WTC11 (cell line): Measurements from ENCODE around the gene RRP8. TPM values are rescaled to one million over a fixed set of nuclear protein-coding genes. Genes with fewer than 3 reads are reported as not detected.

Source experiments
- CREM ChIP-seq: sonication (generic); formaldehyde crosslinking; IDR thresholded peaks from 2 replicates; pipeline ENCODE4 v1.8.1; 2022; ENCODE audit warnings: mild to moderate bottlenecking, missing genetic modification reagents, moderate library complexity
- GABPB1 ChIP-seq: sonication (generic); formaldehyde crosslinking; IDR thresholded peaks from 2 replicates; pipeline ENCODE4 v1.8.1; 2023; ENCODE audit warnings: mild to moderate bottlenecking, missing genetic modification reagents
- GRHL2 ChIP-seq: fragments of 250-450 bp; sonication (Bioruptor Pico); IDR thresholded peaks from 2 replicates; pipeline ENCODE4 v1.8.0; 2022; ENCODE audit warnings: mild to moderate bottlenecking, moderate library complexity; ENCODE audit not compliant: insufficient replicate concordance, severe bottlenecking
- HMGA2 ChIP-seq: fragments of 250-450 bp; sonication (Bioruptor Pico); IDR thresholded peaks from 2 replicates; pipeline ENCODE4 v1.4.0; 2021; ENCODE audit warnings: mild to moderate bottlenecking, moderate library complexity
- KAT7 ChIP-seq: sonication (generic); formaldehyde crosslinking; IDR thresholded peaks from 2 replicates; pipeline ENCODE4 v1.8.1; 2023; ENCODE audit warnings: missing genetic modification reagents, mild to moderate bottlenecking, borderline replicate concordance
- MYBL2 ChIP-seq: sonication (generic); formaldehyde crosslinking; IDR thresholded peaks from 2 replicates; pipeline ENCODE4 v1.8.1; 2023; ENCODE audit warnings: mild to moderate bottlenecking, moderate library complexity, missing genetic modification reagents
- NFE2L1 ChIP-seq: sonication (generic); formaldehyde crosslinking; IDR thresholded peaks from 2 replicates; pipeline ENCODE4 v1.8.1; 2023; ENCODE audit warnings: missing genetic modification reagents
- NFYB ChIP-seq: sonication (generic); formaldehyde crosslinking; conservative IDR thresholded peaks from 2 replicates; pipeline ENCODE4 v1.8.0; 2022; ENCODE audit warnings: low read depth, missing genetic modification reagents
- NR3C1 ChIP-seq: sonication (generic); formaldehyde crosslinking; conservative IDR thresholded peaks from 2 replicates; pipeline ENCODE4 v1.8.1; 2023; ENCODE audit warnings: low read depth, mild to moderate bottlenecking, missing genetic modification reagents
- OVOL2 ChIP-seq: fragments of 250-450 bp; sonication (Bioruptor Pico); IDR thresholded peaks from 2 replicates; pipeline ENCODE4 v1.9.0; 2021; ENCODE audit warnings: mild to moderate bottlenecking, borderline replicate concordance
- PRRX2 ChIP-seq: fragments of 250-450 bp; sonication (Bioruptor Pico); IDR thresholded peaks from 2 replicates; pipeline ENCODE4 v1.8.0; 2021; ENCODE audit warnings: mild to moderate bottlenecking
- SMAD4 ChIP-seq: sonication (generic); formaldehyde crosslinking; IDR thresholded peaks from 2 replicates; pipeline ENCODE4 v1.8.0; 2022; ENCODE audit warnings: mild to moderate bottlenecking, missing genetic modification reagents
- TEAD1 ChIP-seq: sonication (generic); formaldehyde crosslinking; IDR thresholded peaks from 2 replicates; pipeline ENCODE4 v1.8.0; 2022; ENCODE audit warnings: mild to moderate bottlenecking, missing genetic modification reagents
- TEAD4 ChIP-seq: sonication (generic); formaldehyde crosslinking; IDR thresholded peaks from 2 replicates; pipeline ENCODE4 v1.8.0; 2022; ENCODE audit warnings: mild to moderate bottlenecking, missing genetic modification reagents
- ZBTB21 ChIP-seq: sonication (generic); formaldehyde crosslinking; IDR thresholded peaks from 2 replicates; pipeline ENCODE4 v1.8.1; 2023; ENCODE audit warnings: mild to moderate bottlenecking, missing genetic modification reagents, borderline replicate concordance
- ZNF138 ChIP-seq: sonication (generic); formaldehyde crosslinking; conservative IDR thresholded peaks from 2 replicates; pipeline ENCODE4 v1.8.1; 2022; ENCODE audit warnings: mild to moderate bottlenecking, moderate library complexity, missing genetic modification reagents
- ZNF396 ChIP-seq: fragments of 250-450 bp; sonication (Bioruptor Pico); IDR thresholded peaks from 2 replicates; pipeline ENCODE4 v1.8.0; 2021; ENCODE audit warnings: mild to moderate bottlenecking, moderate library complexity, borderline replicate concordance
- ZNF671 ChIP-seq: fragments of 250-450 bp; sonication (Bioruptor Pico); IDR thresholded peaks from 2 replicates; pipeline ENCODE4 v1.8.0; 2021; ENCODE audit warnings: mild to moderate bottlenecking
- total RNA-seq: library from RNA; stranded (reverse); gene quantifications from 3 replicates; pipeline ENCODE4 v1.2.3, GENCODE V29; 2021
- TF ChIP-seq, protein P1 (sequence below): sonication (generic); formaldehyde crosslinking; IDR thresholded peaks from 2 replicates; pipeline ENCODE4 v1.8.0; 2023; ENCODE audit warnings: mild to moderate bottlenecking, missing genetic modification reagents
- TF ChIP-seq, protein P2 (sequence below): sonication (generic); formaldehyde crosslinking; conservative IDR thresholded peaks from 2 replicates; pipeline ENCODE4 v1.8.1; 2022; ENCODE audit warnings: mild to moderate bottlenecking, missing genetic modification reagents
- TF ChIP-seq, protein P3 (sequence below): sonication (generic); formaldehyde crosslinking; IDR thresholded peaks from 2 replicates; pipeline ENCODE4 v1.8.0; 2022; ENCODE audit warnings: mild to moderate bottlenecking, missing genetic modification reagents
- TF ChIP-seq, protein P4 (sequence below): sonication (generic); formaldehyde crosslinking; IDR thresholded peaks from 2 replicates; pipeline ENCODE4 v1.8.1; 2023; ENCODE audit warnings: mild to moderate bottlenecking, moderate library complexity, missing genetic modification reagents
- TF ChIP-seq, protein P5 (sequence below): sonication (generic); formaldehyde crosslinking; IDR thresholded peaks from 2 replicates; pipeline ENCODE4 v1.8.1; 2022; ENCODE audit warnings: missing genetic modification reagents, borderline replicate concordance
- TF ChIP-seq, protein P6 (sequence below): fragments of 250-450 bp; sonication (Bioruptor Pico); IDR thresholded peaks from 2 replicates; pipeline ENCODE4 v1.8.0; 2021; ENCODE audit warnings: mild to moderate bottlenecking
- TF ChIP-seq, protein P7 (sequence below): fragments of 250-450 bp; sonication (Bioruptor Pico); IDR thresholded peaks from 2 replicates; pipeline ENCODE4 v1.9.0; 2021; ENCODE audit warnings: mild to moderate bottlenecking
- TF ChIP-seq, protein P8 (sequence below): fragments of 250-450 bp; sonication (Bioruptor Pico); IDR thresholded peaks from 2 replicates; pipeline ENCODE4 v1.9.0; 2021; ENCODE audit warnings: mild to moderate bottlenecking

Gene RRP8
- total RNA-seq, 1 experiment from 2014 or later = 15.0 TPM

DNA sequence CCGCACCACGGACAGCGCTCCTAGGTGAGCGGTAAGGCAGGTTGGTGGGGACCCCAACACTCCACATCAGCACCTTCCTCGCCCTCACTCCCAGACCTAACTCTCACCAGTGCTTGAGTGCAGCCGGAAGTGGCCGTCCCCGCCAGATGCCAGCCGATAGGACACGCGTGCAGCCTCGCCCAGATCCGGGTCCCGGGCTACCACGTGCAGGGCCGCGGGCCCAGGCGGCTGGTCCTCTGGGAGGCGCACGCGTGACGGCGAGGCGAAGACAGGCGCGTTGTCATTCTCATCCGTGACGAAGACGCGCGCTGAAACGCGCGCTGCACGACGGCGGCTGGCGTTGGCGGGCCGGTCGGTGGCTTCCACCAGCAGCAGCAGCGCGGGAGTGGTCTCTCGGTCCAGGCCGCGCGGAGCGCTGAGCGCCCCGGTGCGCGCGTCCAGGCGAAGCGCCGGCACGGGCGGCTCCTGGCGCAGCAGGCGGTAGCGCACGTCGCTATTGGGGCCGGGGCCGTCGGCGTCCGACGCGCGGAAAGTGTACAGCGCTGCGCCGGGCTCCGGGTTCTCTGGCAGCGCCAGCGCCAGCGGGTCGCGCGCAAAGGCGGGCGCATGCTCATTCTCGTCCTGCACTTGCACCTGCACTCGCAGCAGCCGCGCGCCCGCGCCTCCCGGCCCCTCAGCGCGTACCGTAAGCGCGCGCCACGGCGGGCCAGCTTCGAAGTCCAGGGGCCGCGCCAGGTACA is 26.6 kb upstream of the RRP8 start (continued):
- TF ChIP-seq ZBTB21 (CRISPR knock-in tag) (no peak; the same call in 1 of the 2 replicates), NR3C1 (CRISPR knock-in tag) (no peak), ZNF671 (CRISPR knock-in tag) (no peak), NFYB (0 out of 2 replicates have a peak, but pooled peaks have one; percentile 43), ZNF138 (CRISPR knock-in tag) (peak; percentile 67; the same call in 1 of the 2 replicates), CREM (CRISPR knock-in tag) (peak; percentile 85), SMAD4 (CRISPR knock-in tag) (peak; percentile 94), OVOL2 (no peak), TEAD4 (peak; percentile 91), HMGA2 (CRISPR knock-in tag) (no peak), TEAD1 (CRISPR knock-in tag) (peak; percentile 95), NFE2L1 (peak; percentile 44; the same call in 1 of the 2 replicates), KAT7 (no peak; the same call in 1 of the 2 replicates), PRRX2 (CRISPR knock-in tag) (no peak), ZNF396 (CRISPR knock-in tag) (no peak), MYBL2 (CRISPR knock-in tag) (peak; percentile 94), GABPB1 (no peak), GRHL2 (no peak)
- TF ChIP-seq, protein P1, sequence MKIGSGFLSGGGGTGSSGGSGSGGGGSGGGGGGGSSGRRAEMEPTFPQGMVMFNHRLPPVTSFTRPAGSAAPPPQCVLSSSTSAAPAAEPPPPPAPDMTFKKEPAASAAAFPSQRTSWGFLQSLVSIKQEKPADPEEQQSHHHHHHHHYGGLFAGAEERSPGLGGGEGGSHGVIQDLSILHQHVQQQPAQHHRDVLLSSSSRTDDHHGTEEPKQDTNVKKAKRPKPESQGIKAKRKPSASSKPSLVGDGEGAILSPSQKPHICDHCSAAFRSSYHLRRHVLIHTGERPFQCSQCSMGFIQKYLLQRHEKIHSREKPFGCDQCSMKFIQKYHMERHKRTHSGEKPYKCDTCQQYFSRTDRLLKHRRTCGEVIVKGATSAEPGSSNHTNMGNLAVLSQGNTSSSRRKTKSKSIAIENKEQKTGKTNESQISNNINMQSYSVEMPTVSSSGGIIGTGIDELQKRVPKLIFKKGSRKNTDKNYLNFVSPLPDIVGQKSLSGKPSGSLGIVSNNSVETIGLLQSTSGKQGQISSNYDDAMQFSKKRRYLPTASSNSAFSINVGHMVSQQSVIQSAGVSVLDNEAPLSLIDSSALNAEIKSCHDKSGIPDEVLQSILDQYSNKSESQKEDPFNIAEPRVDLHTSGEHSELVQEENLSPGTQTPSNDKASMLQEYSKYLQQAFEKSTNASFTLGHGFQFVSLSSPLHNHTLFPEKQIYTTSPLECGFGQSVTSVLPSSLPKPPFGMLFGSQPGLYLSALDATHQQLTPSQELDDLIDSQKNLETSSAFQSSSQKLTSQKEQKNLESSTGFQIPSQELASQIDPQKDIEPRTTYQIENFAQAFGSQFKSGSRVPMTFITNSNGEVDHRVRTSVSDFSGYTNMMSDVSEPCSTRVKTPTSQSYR = peak; percentile 92
- TF ChIP-seq, protein P2, sequence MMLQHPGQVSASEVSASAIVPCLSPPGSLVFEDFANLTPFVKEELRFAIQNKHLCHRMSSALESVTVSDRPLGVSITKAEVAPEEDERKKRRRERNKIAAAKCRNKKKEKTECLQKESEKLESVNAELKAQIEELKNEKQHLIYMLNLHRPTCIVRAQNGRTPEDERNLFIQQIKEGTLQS (CRISPR knock-in tag) = peak; percentile 70; the same call in 1 of the 2 replicates
- TF ChIP-seq, protein P3, sequence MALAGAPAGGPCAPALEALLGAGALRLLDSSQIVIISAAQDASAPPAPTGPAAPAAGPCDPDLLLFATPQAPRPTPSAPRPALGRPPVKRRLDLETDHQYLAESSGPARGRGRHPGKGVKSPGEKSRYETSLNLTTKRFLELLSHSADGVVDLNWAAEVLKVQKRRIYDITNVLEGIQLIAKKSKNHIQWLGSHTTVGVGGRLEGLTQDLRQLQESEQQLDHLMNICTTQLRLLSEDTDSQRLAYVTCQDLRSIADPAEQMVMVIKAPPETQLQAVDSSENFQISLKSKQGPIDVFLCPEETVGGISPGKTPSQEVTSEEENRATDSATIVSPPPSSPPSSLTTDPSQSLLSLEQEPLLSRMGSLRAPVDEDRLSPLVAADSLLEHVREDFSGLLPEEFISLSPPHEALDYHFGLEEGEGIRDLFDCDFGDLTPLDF (CRISPR knock-in tag) = peak; percentile 86; the same call in 1 of the 2 replicates
- TF ChIP-seq, protein P4, sequence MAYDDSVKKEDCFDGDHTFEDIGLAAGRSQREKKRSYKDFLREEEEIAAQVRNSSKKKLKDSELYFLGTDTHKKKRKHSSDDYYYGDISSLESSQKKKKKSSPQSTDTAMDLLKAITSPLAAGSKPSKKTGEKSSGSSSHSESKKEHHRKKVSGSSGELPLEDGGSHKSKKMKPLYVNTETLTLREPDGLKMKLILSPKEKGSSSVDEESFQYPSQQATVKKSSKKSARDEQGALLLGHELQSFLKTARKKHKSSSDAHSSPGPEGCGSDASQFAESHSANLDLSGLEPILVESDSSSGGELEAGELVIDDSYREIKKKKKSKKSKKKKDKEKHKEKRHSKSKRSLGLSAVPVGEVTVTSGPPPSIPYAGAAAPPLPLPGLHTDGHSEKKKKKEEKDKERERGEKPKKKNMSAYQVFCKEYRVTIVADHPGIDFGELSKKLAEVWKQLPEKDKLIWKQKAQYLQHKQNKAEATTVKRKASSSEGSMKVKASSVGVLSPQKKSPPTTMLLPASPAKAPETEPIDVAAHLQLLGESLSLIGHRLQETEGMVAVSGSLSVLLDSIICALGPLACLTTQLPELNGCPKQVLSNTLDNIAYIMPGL (CRISPR knock-in tag) = peak; percentile 88
- TF ChIP-seq, protein P5, sequence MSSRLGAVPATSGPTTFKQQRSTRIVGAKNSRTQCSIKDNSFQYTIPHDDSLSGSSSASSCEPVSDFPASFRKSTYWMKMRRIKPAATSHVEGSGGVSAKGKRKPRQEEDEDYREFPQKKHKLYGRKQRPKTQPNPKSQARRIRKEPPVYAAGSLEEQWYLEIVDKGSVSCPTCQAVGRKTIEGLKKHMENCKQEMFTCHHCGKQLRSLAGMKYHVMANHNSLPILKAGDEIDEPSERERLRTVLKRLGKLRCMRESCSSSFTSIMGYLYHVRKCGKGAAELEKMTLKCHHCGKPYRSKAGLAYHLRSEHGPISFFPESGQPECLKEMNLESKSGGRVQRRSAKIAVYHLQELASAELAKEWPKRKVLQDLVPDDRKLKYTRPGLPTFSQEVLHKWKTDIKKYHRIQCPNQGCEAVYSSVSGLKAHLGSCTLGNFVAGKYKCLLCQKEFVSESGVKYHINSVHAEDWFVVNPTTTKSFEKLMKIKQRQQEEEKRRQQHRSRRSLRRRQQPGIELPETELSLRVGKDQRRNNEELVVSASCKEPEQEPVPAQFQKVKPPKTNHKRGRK (CRISPR knock-in tag) = peak; percentile 34; the same call in 1 of the 2 replicates
- TF ChIP-seq, protein P6, sequence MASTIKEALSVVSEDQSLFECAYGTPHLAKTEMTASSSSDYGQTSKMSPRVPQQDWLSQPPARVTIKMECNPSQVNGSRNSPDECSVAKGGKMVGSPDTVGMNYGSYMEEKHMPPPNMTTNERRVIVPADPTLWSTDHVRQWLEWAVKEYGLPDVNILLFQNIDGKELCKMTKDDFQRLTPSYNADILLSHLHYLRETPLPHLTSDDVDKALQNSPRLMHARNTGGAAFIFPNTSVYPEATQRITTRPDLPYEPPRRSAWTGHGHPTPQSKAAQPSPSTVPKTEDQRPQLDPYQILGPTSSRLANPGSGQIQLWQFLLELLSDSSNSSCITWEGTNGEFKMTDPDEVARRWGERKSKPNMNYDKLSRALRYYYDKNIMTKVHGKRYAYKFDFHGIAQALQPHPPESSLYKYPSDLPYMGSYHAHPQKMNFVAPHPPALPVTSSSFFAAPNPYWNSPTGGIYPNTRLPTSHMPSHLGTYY (CRISPR knock-in tag) = no peak
- TF ChIP-seq, protein P7, sequence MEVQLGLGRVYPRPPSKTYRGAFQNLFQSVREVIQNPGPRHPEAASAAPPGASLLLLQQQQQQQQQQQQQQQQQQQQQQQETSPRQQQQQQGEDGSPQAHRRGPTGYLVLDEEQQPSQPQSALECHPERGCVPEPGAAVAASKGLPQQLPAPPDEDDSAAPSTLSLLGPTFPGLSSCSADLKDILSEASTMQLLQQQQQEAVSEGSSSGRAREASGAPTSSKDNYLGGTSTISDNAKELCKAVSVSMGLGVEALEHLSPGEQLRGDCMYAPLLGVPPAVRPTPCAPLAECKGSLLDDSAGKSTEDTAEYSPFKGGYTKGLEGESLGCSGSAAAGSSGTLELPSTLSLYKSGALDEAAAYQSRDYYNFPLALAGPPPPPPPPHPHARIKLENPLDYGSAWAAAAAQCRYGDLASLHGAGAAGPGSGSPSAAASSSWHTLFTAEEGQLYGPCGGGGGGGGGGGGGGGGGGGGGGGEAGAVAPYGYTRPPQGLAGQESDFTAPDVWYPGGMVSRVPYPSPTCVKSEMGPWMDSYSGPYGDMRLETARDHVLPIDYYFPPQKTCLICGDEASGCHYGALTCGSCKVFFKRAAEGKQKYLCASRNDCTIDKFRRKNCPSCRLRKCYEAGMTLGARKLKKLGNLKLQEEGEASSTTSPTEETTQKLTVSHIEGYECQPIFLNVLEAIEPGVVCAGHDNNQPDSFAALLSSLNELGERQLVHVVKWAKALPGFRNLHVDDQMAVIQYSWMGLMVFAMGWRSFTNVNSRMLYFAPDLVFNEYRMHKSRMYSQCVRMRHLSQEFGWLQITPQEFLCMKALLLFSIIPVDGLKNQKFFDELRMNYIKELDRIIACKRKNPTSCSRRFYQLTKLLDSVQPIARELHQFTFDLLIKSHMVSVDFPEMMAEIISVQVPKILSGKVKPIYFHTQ = no peak
- TF ChIP-seq, protein P8, sequence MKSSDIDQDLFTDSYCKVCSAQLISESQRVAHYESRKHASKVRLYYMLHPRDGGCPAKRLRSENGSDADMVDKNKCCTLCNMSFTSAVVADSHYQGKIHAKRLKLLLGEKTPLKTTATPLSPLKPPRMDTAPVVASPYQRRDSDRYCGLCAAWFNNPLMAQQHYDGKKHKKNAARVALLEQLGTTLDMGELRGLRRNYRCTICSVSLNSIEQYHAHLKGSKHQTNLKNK (CRISPR knock-in tag) = no peak
